Gastroesophageal sphincter (tissue), 3 donors: Measurements from ENCODE around the gene AADACL2.
"Not testable (repeated sequence)": the region's sequence is repeated elsewhere in the genome, so short reads cannot be mapped to it uniquely, and the experiment has no call there.

ENCODE experiments used
- EP300 ChIP-seq: sonication (generic); formaldehyde crosslinking; IDR thresholded peaks from one replicate; pipeline ENCODE4 v1.6.1; 2017; ENCODE audit warnings: antibody characterized with exemption, mild to moderate bottlenecking
- POLR2A ChIP-seq, 2 donors: fragments of 450-650 bp; IDR thresholded peaks; one replicate each; pipeline ENCODE4 v1.6.1; 2017; ENCODE audit warnings: antibody characterized with exemption in 2 of 2, mild to moderate bottlenecking in 2 of 2, moderate library complexity in 1 of 2
- POLR2AphosphoS5 ChIP-seq: sonication (generic); formaldehyde crosslinking; IDR thresholded peaks from one replicate; pipeline ENCODE4 v1.6.1; 2017; ENCODE audit warnings: antibody characterized with exemption
- TF ChIP-seq, protein P1 (sequence below), 4 experiments: fragments of 200-600 bp in 2 of 4; fragments of 450-650 bp in 2 of 4; sonication (generic) in 1 of 4; IDR thresholded peaks; one replicate each; pipeline ENCODE4 v1.5.1; 2017 to 2019; ENCODE audit warnings: antibody characterized with exemption in 4 of 4, mild to moderate bottlenecking in 2 of 4, moderate library complexity in 2 of 4

DNA sequence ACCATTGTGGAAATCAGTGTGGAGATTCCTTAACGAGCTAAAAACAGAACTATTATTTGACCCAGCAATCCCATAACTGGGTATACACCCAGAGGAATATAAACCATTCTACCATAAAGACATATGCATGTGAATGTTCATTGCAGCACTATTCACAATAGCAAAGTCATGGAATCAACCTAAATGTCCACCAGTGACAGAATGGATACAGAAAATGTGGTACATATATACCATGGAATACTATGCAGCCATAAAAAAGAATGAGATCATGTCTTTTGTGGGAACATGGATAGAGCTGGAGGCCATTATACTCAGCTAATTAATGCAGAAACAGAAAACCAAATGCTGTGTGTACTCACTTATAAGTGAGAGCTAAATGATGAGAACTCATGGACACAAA lies 31.0 kb downstream of the AADACL2 start:
- TF ChIP-seq, protein P1, sequence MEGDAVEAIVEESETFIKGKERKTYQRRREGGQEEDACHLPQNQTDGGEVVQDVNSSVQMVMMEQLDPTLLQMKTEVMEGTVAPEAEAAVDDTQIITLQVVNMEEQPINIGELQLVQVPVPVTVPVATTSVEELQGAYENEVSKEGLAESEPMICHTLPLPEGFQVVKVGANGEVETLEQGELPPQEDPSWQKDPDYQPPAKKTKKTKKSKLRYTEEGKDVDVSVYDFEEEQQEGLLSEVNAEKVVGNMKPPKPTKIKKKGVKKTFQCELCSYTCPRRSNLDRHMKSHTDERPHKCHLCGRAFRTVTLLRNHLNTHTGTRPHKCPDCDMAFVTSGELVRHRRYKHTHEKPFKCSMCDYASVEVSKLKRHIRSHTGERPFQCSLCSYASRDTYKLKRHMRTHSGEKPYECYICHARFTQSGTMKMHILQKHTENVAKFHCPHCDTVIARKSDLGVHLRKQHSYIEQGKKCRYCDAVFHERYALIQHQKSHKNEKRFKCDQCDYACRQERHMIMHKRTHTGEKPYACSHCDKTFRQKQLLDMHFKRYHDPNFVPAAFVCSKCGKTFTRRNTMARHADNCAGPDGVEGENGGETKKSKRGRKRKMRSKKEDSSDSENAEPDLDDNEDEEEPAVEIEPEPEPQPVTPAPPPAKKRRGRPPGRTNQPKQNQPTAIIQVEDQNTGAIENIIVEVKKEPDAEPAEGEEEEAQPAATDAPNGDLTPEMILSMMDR (IDR thresholded peaks at IDR 0.05), result not testable (repeated sequence)
- TF ChIP-seq POLR2A (IDR thresholded peaks at IDR 0.05); POLR2AphosphoS5; EP300: not testable (repeated sequence)
